GM18907 (cell line): Measurements from ENCODE around the gene KCNQ1.

ENCODE experiments used
- ATAC-seq: cut with Tn5 transposase; IDR thresholded peaks from one replicate; pipeline ENCODE4 v1.9.1; 2021; ENCODE audit warnings: mild to moderate bottlenecking, moderate library complexity; ENCODE audit not compliant: unreplicated experiment

The KCNQ1 gene

GRCh38 chr11:2532704-2533586 is 88.1 kb downstream of the KCNQ1 start:
- peak; percentile 77 for ATAC-seq

DNA sequence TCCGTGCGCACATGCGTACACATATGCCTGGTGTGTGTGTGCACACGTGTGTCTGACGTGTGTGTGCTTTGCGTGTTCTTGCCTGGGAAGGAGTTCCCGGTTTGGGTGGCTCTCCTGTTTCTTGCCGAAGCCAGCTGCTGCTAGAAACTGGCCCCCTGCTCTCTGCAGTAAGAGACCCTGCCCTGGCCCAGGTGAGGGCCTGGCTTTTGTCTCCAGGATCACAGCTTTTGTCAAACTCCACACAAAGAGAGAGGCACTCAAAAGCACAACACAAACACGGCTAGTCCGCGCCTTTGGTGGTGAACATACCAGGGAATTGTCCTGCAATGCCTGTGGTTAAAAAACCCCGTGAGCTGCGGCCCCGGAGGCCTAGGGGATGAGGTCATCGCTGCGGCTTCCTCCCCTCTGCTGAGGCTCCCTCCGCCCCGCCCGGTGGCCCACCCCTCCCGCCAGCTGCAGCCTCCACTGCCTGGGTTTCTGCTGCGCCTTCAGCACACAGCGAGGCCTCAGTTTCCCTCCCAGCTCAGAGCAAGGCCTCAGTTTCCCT is 88.9 kb downstream of the KCNQ1 start:
- no peak for ATAC-seq

DNA sequence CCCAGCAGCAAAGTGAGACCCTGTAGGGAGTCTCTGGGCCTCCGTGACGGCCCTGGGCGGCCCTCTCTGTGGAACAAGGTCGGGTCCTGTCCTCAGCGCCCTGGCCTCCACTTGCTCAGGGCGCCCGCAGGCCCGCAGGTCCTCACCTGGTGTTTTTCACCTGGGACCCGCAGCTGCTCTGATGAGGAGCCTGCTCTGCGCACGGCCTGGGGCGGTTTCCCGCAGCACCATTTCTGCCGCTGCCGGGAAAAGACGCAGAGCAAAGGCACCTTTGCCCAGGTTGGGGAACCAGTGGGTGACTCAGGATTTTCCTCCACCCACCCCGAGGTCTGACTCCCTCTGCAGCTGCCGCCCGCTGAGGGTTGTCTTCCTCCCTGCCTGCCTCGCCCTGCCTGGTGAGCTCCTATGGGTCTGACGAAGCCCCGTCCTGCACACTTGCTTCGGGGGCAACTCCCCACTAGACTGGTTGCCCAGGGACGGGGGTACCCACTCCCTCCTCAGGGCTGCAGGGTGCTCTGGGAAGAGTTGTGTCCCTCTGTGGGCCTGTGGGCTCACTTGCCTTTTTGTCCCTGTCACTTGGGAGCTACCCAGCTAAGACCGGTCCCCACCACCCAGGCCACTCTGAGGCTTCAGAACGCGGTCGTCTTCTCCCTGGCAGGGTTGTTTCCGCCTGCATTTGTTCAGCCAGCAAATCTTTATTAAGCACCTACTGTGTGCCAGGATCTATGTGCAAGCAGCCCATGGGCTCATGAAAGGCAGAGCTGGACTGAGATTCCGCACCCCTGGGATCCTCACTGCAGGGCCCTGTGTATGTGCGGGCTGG is 89.5 kb downstream of the KCNQ1 start:
- ATAC-seq, result no peak

- no peak for ATAC-seq
Measured at GRCh38 chr11:2534957-2535672, 90.3 kb downstream of the KCNQ1 start.

- no peak for ATAC-seq
Measured at GRCh38 chr11:2535673-2536439, 91.0 kb downstream of the KCNQ1 start.

DNA sequence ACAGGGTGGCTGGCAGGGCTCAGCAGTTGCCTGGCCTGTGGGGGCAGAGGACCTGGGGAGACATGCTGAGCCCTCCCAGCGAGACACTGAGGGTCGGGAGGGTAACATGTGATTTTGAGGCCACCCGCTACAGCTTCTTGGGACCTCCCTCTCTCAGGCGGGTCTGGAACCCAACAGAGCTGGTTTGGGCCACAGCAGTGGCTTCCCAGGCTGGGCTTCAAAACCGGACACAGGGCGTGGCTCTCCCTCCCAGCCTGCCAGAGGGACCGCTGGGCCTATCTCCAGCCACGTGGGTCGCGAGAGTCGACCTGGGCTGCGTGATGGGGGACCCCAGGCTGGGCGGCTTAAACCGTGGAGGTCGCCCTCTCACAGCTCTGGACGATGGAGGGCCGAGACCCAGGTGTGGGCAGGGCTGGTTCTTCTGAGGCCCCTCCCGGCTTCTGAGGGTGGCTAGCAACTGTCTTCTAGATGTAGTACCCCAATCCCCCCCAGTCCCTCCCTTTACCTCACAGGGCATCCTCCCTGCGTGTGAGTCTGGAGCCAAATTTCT is 91.7 kb downstream of the KCNQ1 start:
- ATAC-seq, result no peak

DNA sequence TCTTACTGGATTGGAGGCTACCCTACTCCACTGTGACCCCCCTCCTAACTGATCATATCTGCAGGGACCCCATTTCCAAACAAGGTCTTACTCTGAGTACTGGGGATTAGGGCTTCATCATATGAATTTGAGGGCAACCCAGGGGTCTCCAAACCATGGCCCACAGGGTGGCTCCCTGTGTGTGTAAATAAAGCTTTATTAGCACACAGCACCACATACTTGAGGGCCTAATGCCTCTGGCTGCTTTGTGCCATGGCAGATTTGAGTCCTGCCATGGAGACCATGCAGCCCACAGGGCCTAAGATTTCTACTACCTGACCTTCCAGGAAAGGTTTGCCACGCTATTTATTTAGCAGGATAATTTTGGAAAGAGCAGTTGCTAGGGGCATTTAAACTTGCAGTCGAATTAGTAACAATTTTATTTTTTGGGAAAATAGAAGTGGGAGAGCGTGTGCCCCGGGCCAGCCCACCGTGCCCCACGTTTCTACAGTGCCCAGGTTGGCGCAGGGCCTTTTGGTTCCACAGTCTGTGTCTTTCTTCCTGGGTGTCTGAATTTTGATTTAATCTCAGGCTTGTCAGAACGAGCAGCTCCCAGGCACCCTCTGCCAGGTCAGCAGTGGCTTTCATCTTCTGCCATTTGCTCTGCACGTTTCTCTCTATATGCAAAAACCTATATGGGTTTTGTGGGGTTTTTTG is 92.3 kb downstream of the KCNQ1 start:
- no peak for ATAC-seq

DNA sequence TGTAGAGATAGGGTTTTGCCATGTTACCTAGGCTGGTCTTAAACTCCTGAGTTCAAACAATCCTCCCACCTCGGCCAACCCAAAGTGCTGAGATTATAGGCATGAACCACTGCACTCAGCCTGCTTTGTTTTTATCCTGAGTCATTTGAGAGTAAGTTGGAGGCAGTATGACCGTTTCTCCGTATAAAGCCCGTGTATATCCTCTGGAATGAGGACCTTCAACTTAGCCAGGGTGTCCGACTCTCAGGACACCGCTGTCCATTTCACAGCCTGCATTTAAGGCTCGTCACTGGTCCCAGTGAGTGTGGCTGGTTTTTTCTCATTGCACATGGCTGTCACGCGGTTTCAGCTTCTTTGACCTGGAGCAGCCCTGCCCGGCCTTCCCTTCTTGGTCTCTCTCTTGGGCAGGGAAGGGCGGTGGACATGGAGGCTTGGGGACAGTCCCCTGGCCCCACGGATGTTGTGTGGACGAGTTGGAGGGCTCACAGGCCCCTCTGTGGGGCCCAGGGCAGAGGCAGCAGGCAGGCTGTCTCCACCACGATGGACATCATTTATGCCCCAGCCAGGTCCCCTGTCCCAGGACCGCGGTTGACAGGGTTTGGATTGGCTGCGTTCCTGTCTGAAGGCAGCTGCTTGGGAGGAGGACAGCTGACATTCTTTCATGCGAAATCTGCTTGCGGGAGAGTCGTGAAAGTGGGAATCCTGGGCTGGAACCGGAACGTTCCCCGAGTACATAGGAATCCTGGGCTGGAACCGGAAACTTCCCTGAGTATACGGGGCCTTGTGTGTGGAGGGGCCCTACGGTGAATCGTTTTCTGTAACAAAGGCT is 93.3 kb downstream of the KCNQ1 start:
- ATAC-seq, result no peak

- no peak for ATAC-seq
Measured at GRCh38 chr11:2538951-2539350, 94.1 kb downstream of the KCNQ1 start.

GRCh38 chr11:2539371-2540222 is 94.8 kb downstream of the KCNQ1 start:
- no peak for ATAC-seq

- ATAC-seq, result no peak
Measured at GRCh38 chr11:2540223-2540991, 95.6 kb downstream of the KCNQ1 start.

GRCh38 chr11:2540992-2541680 is 96.3 kb downstream of the KCNQ1 start:
- no peak for ATAC-seq

- ATAC-seq, result no peak
Measured at GRCh38 chr11:2541881-2542361, 97.1 kb downstream of the KCNQ1 start.

DNA sequence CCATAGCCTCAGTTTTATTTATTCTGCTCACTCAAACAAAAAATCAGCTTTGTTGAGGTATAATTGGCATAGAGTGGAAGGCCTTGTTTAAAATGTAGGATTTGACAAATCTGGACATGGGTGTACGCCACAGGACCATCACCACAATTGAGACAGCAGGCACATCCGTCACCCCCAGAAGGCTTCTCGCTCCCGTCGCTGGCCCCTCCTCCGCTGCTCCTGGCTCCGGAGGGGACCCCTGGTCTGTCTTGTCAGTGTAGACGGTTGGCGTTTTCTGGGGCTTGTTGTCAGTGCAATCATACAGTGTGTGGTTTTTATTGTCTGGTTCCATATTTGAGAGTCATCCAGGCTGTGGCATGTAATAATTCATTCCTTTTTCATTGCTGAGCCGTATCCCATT is 97.6 kb downstream of the KCNQ1 start:
- ATAC-seq, result no peak

DNA sequence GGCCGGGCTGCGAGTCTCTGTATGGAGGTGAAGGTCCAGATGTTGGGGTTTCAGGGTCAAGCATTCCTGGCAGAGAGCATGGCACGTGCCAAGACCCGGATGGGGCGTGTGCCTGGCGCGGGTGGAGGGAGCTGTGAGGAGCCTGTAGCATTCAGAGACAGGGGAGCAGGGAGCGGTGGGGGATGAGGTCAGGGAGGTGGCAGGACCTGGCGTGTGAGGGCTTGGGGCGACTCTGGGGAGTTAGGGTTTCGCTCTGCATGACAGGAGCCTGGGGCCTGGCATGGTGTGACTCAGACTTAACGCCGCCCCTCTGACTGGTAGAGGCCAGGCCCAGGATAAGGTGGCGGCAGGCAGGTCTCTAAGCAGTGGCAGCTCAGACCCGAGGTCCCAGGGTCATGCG is 103.0 kb downstream of the KCNQ1 start:
- ATAC-seq, result no peak

- ATAC-seq, result no peak
Measured at GRCh38 chr11:2548596-2548995, 103.8 kb downstream of the KCNQ1 start.
